SU-DHL-6 (cell line): Measurements from ENCODE around the gene E2F1.
"Not testable (repeated sequence)": the region's sequence is repeated elsewhere in the genome, so short reads cannot be mapped to it uniquely, and the experiment has no call there.

ENCODE experiments used
- H2AFZ ChIP-seq: fragments of 200-600 bp; sonication (generic); 2 replicates; pipeline ENCODE4 v1.6.1; 2014; ENCODE audit warnings: low read depth, mild to moderate bottlenecking, moderate library complexity, mixed read lengths, antibody characterized with exemption, low read length; ENCODE audit not compliant: severe bottlenecking
- H3F3A ChIP-seq: fragments of 200-600 bp; shearing (Covaris generic); 2 replicates; pipeline ENCODE4 v1.6.0; 2016; ENCODE audit warnings: antibody characterized with exemption, mild to moderate bottlenecking; ENCODE audit not compliant: insufficient read depth
- H3K27ac ChIP-seq: fragments of 200-600 bp; sonication (generic); 2 replicates; pipeline ENCODE4 v1.5.1; 2016; ENCODE audit warnings: low read depth, mild to moderate bottlenecking, low read length, moderate library complexity, mixed read lengths
- H3K27me3 ChIP-seq: fragments of 200-600 bp; sonication (generic), shearing (Covaris generic); 2 replicates; pipeline ENCODE4 v1.6.0; 2014; ENCODE audit warnings: mild to moderate bottlenecking, low read length
- H3K36me3 ChIP-seq: fragments of 200-600 bp; sonication (generic); 2 replicates; pipeline ENCODE4 v1.6.1; 2014; ENCODE audit warnings: mild to moderate bottlenecking, low read length, mixed read lengths
- H3K4me2 ChIP-seq: fragments of 300-600, 200-600 bp; shearing (Covaris generic), sonication (generic); 2 replicates; pipeline ENCODE4 v1.6.0; 2014; ENCODE audit warnings: low read length, low read depth, mild to moderate bottlenecking; ENCODE audit not compliant: poor library complexity, severe bottlenecking
- H3K4me3 ChIP-seq: fragments of 200-600 bp; sonication (generic); 2 replicates; pipeline ENCODE4 v1.5.1; 2014; ENCODE audit warnings: antibody characterized with exemption, low read length, mild to moderate bottlenecking, mixed read lengths; ENCODE audit not compliant: insufficient read depth, poor library complexity, severe bottlenecking
- H3K79me2 ChIP-seq: fragments of 200-600 bp; sonication (generic); 2 replicates; pipeline ENCODE4 v1.6.1; 2014; ENCODE audit warnings: mild to moderate bottlenecking, low read length, moderate library complexity; ENCODE audit not compliant: insufficient read depth
- H3K9ac ChIP-seq: fragments of 200-600 bp; sonication (generic); 2 replicates; pipeline ENCODE4 v1.7.0; 2014; ENCODE audit warnings: mild to moderate bottlenecking, low read length
- H3K9me2 ChIP-seq: fragments of 200-600 bp; sonication (generic); replicated peaks from 2 replicates; pipeline ENCODE4 v1.6.1; 2014; ENCODE audit warnings: low read length; ENCODE audit not compliant: insufficient read depth
- H3K9me3 ChIP-seq: fragments of 200-600 bp; sonication (generic); 2 replicates; pipeline ENCODE4 v1.6.1; 2014; ENCODE audit warnings: low read length, mixed read lengths; ENCODE audit not compliant: insufficient read depth
- H4K20me1 ChIP-seq: fragments of 200-600 bp; sonication (generic); 2 replicates; pipeline ENCODE4 v1.6.1; 2014; ENCODE audit warnings: low read depth, mild to moderate bottlenecking, antibody characterized with exemption, low read length, moderate library complexity, mixed read lengths
- EZH2phosphoT487 ChIP-seq: fragments of 200-600 bp; sonication (generic), shearing (Covaris generic); conservative IDR thresholded peaks from 2 replicates; pipeline ENCODE4 v1.6.1; 2018; ENCODE audit warnings: mild to moderate bottlenecking, antibody characterized with exemption, low read length, moderate library complexity, mixed read lengths
- TF ChIP-seq, protein P1 (sequence below): fragments of 200-600 bp; sonication (generic); IDR thresholded peaks from one replicate; pipeline ENCODE4 v1.5.1; 2017; ENCODE audit warnings: antibody characterized with exemption, mild to moderate bottlenecking, low read length, moderate library complexity; ENCODE audit not compliant: insufficient read depth, poor library complexity, severe bottlenecking

Gene E2F1

DNA sequence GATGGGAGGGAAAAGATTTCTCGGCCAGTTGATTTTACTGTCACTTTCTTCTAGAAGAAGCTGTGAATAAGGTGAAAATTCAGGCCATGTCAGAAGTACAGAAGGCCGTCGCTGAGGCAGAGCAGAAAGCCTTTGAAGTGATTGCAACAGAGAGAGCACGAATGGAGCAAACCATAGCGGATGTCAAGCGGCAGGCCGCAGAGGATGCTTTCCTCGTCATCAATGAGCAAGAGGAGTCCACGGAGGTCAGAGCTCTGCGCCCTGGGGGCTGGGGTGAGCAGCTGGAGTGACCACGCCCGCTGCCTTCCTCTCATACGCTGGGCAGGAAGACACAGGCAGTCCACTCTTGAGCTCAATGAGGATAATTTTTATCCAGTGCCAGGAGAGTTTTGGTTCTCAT is 45.9 kb downstream of the E2F1 start:
- H3K27ac ChIP-seq = no peak overlapping the region
- H3K27me3 ChIP-seq = no peaks in the 10 kb centered on the region
- no peaks in the 10 kb centered on the region for H3K9me2 ChIP-seq
- H3K9ac ChIP-seq = no peak overlapping the region
- no peak overlapping the region for H3K4me3 ChIP-seq
- H3F3A ChIP-seq = no peaks in the 10 kb centered on the region
- H3K4me2 ChIP-seq = no peak overlapping the region
- no peaks in the 10 kb centered on the region for H3K79me2 ChIP-seq
- no peak overlapping the region for H2AFZ ChIP-seq
- no peaks in the 10 kb centered on the region for H3K9me3 ChIP-seq
- H4K20me1 ChIP-seq = no peaks in the 10 kb centered on the region
- H3K36me3 ChIP-seq = no peaks in the 10 kb centered on the region
- TF ChIP-seq, protein P1, sequence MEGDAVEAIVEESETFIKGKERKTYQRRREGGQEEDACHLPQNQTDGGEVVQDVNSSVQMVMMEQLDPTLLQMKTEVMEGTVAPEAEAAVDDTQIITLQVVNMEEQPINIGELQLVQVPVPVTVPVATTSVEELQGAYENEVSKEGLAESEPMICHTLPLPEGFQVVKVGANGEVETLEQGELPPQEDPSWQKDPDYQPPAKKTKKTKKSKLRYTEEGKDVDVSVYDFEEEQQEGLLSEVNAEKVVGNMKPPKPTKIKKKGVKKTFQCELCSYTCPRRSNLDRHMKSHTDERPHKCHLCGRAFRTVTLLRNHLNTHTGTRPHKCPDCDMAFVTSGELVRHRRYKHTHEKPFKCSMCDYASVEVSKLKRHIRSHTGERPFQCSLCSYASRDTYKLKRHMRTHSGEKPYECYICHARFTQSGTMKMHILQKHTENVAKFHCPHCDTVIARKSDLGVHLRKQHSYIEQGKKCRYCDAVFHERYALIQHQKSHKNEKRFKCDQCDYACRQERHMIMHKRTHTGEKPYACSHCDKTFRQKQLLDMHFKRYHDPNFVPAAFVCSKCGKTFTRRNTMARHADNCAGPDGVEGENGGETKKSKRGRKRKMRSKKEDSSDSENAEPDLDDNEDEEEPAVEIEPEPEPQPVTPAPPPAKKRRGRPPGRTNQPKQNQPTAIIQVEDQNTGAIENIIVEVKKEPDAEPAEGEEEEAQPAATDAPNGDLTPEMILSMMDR = no peak
- TF ChIP-seq EZH2phosphoT487 = no peak

DNA sequence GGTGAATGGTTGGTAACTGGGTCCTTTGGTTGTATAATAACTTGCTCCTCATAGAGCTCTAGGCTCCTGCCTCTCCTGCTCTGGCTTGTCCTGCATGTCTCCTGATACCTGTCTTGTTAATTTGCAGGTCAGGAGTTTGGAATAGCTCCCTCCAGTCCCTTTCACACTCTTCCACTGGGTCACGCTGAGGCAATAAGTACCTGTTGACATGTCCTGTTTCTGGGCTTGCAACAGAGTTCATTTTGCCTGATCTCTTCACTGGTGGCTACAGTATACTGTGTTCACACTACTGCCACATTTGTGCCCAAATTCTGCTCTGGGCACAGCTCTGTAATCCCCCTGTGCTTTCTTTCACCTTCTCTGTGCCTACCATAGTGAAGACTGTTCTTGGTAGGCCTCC is 49.4 kb downstream of the E2F1 start:
- Histone ChIP-seq H3K27me3 (no peaks in the 10 kb centered on the region), H3K79me2 (no peaks in the 10 kb centered on the region), H2AFZ (no peak overlapping the region), H3K27ac (no peak overlapping the region), H3K9me2 (no peaks in the 10 kb centered on the region), H4K20me1 (no peaks in the 10 kb centered on the region), H3F3A (no peaks in the 10 kb centered on the region), H3K9ac (no peak overlapping the region), H3K4me3 (no peak overlapping the region), H3K9me3 (no peaks in the 10 kb centered on the region), H3K4me2 (no peak overlapping the region), H3K36me3 (no peaks in the 10 kb centered on the region)
- TF ChIP-seq, protein P1 = no peak
- TF ChIP-seq EZH2phosphoT487 = no peak

DNA sequence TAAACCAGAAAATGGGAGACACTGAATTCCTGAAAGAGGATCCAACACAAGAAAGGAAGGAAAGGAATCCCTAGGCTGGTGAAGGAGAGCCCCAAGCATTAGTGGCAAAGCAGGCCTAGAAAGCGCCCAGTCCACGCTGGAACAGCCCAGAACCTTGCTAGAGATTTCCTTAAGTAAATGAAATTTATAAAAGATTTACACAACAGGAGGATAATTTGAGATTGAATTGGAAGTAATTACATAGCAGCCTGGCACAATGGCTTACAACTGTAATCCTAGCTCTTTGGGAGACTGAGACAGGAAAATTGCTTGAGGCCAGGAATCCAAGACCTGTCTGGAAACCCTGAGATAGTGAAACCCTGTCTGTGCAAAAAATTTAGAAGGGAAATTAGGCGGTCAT is 50.8 kb downstream of the E2F1 start:
- no peaks in the 10 kb centered on the region for H3F3A ChIP-seq
- no peak overlapping the region for H2AFZ ChIP-seq
- H4K20me1 ChIP-seq = no peaks in the 10 kb centered on the region
- H3K9me2 ChIP-seq = no peaks in the 10 kb centered on the region
- no peak for TF ChIP-seq EZH2phosphoT487
- H3K4me2 ChIP-seq = no peak overlapping the region
- no peak overlapping the region for H3K4me3 ChIP-seq
- H3K9ac ChIP-seq = no peak overlapping the region
- no peaks in the 10 kb centered on the region for H3K79me2 ChIP-seq
- H3K27me3 ChIP-seq = no peaks in the 10 kb centered on the region
- no peaks in the 10 kb centered on the region for H3K36me3 ChIP-seq
- no peak overlapping the region for H3K27ac ChIP-seq
- H3K9me3 ChIP-seq = no peaks in the 10 kb centered on the region

DNA sequence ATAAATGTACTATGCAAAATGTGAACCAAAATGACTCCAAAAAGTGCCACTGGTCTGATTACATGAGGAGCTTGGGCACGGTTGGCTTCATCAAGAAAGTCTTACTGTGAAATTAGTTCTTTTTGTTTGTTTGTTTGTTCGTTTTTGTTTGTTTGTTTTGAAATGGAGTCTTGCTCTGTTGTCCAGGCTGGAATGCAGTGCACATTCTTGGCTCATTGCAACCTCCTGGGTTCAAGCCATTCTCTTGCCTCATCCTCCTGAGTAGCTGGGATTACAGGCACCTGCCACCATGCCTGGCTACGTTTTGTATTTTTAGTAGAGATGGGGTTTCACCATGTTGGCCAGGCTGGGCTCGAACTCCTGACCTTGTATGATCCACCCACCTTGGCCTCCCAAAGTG is 54.3 kb downstream of the E2F1 start:
- H3F3A ChIP-seq, H2AFZ ChIP-seq, H3K4me2 ChIP-seq, H3K4me3 ChIP-seq, H3K9ac ChIP-seq, H3K9me2 ChIP-seq, H3K9me3 ChIP-seq, H3K36me3 ChIP-seq, H3K27ac ChIP-seq, H3K79me2 ChIP-seq, H3K27me3 ChIP-seq, H4K20me1 ChIP-seq: not testable (repeated sequence)
